ENCODE results near the gene SERHL2.
"Not testable (repeated sequence)": the region's sequence is repeated elsewhere in the genome, so short reads cannot be mapped to it uniquely, and the experiment has no call there.

SERHL2 gene

GRCh38 chr22:42604403-42604802 lies 50.6 kb downstream of the SERHL2 start:
- no peak for DNase-seq (ENCODE audit: insufficient read length)
- FAIRE-seq: no peak
- TF ChIP-seq TAF1 (IDR thresholded peaks at IDR 0.05; ENCODE audit: borderline replicate concordance, low read depth, low read length) (no peak), POLR2A (IDR thresholded peaks at IDR 0.05; ENCODE audit: low read depth, low read length) (no peak), POLR2AphosphoS5 (IDR thresholded peaks at IDR 0.05; ENCODE audit: low read depth, low read length) (no peak)

GRCh38 chr22:42607641-42608040 lies 53.9 kb downstream of the SERHL2 start:
- FAIRE-seq; DNase-seq (ENCODE audit: insufficient read length): not testable (repeated sequence)

GRCh38 chr22:42608136-42608822 lies 54.5 kb downstream of the SERHL2 start:
- TF ChIP-seq POLR2A (IDR thresholded peaks at IDR 0.05; ENCODE audit: low read depth, low read length): no peak
- no peak for TF ChIP-seq TAF1 (IDR thresholded peaks at IDR 0.05; ENCODE audit: borderline replicate concordance, low read depth, low read length)
- no peak for TF ChIP-seq POLR2AphosphoS5 (IDR thresholded peaks at IDR 0.05; ENCODE audit: low read depth, low read length)
- DNase-seq (ENCODE audit: insufficient read length) (no peak), FAIRE-seq (no peak)

GRCh38 chr22:42608823-42609361 lies 55.1 kb downstream of the SERHL2 start:
- DNase-seq (ENCODE audit: insufficient read length): no peak
- no peak for TF ChIP-seq POLR2AphosphoS5 (IDR thresholded peaks at IDR 0.05; ENCODE audit: low read depth, low read length)
- TF ChIP-seq TAF1 (IDR thresholded peaks at IDR 0.05; ENCODE audit: borderline replicate concordance, low read depth, low read length): no peak
- no peak for TF ChIP-seq POLR2A (IDR thresholded peaks at IDR 0.05; ENCODE audit: low read depth, low read length)
- FAIRE-seq: no peak

GRCh38 chr22:42610186-42610585 lies 56.4 kb downstream of the SERHL2 start:
- no peak for TF ChIP-seq POLR2AphosphoS5 (IDR thresholded peaks at IDR 0.05; ENCODE audit: low read depth, low read length)
- no peak for TF ChIP-seq TAF1 (IDR thresholded peaks at IDR 0.05; ENCODE audit: borderline replicate concordance, low read depth, low read length)
- TF ChIP-seq POLR2A (IDR thresholded peaks at IDR 0.05; ENCODE audit: low read depth, low read length): no peak
- DNase-seq (ENCODE audit: insufficient read length): no peak
- FAIRE-seq: no peak

- FAIRE-seq: no peak
Observed at GRCh38 chr22:42611051-42611450, 57.3 kb downstream of the SERHL2 start.

GRCh38 chr22:42612336-42612735 lies 58.6 kb downstream of the SERHL2 start:
- DNase-seq (ENCODE audit: insufficient read length): no peak
- FAIRE-seq: no peak
- TF ChIP-seq POLR2A (IDR thresholded peaks at IDR 0.05; ENCODE audit: low read depth, low read length): no peak
- TF ChIP-seq POLR2AphosphoS5 (IDR thresholded peaks at IDR 0.05; ENCODE audit: low read depth, low read length): no peak
- no peak for TF ChIP-seq TAF1 (IDR thresholded peaks at IDR 0.05; ENCODE audit: borderline replicate concordance, low read depth, low read length)

More at GRCh38 chr22:42611051-42611450, 57.3 kb downstream of the SERHL2 start:
- TF ChIP-seq POLR2AphosphoS5 (IDR thresholded peaks at IDR 0.05; ENCODE audit: low read depth, low read length) (no peak), POLR2A (IDR thresholded peaks at IDR 0.05; ENCODE audit: low read depth, low read length) (no peak), TAF1 (IDR thresholded peaks at IDR 0.05; ENCODE audit: borderline replicate concordance, low read depth, low read length) (no peak)
- DNase-seq (ENCODE audit: insufficient read length): no peak

- TF ChIP-seq POLR2AphosphoS5 (IDR thresholded peaks at IDR 0.05; ENCODE audit: low read depth, low read length): peak; percentile 47
- no peak for TF ChIP-seq TAF1 (IDR thresholded peaks at IDR 0.05; ENCODE audit: borderline replicate concordance, low read depth, low read length)
- TF ChIP-seq POLR2A (IDR thresholded peaks at IDR 0.05; ENCODE audit: low read depth, low read length): no peak
- no peak for DNase-seq (ENCODE audit: insufficient read length)
- FAIRE-seq: no peak
Observed at GRCh38 chr22:42613872-42614301, 60.1 kb downstream of the SERHL2 start.

GRCh38 chr22:42614312-42615091 lies 60.7 kb downstream of the SERHL2 start, which contains the start of gene POLDIP3:
TSS of gene POLDIP3 (minus strand) at chr22:42614883. CDS start at chr22:42614857, 26 bp downstream.
- FAIRE-seq (no peak), DNase-seq (ENCODE audit: insufficient read length) (peak; percentile 91)
- TF ChIP-seq POLR2A (IDR thresholded peaks at IDR 0.05; ENCODE audit: low read depth, low read length) (peak; percentile 63; the same call in 1 of the 2 replicates), POLR2AphosphoS5 (IDR thresholded peaks at IDR 0.05; ENCODE audit: low read depth, low read length) (0 out of 2 replicates have a peak, but pooled peaks have one; percentile 39), TAF1 (IDR thresholded peaks at IDR 0.05; ENCODE audit: borderline replicate concordance, low read depth, low read length) (peak; percentile 78; the same call in 1 of the 2 replicates)

GRCh38 chr22:42615092-42615859 lies 61.5 kb downstream of the SERHL2 start:
- TF ChIP-seq TAF1 (IDR thresholded peaks at IDR 0.05; ENCODE audit: borderline replicate concordance, low read depth, low read length) (peak; percentile 83), POLR2AphosphoS5 (IDR thresholded peaks at IDR 0.05; ENCODE audit: low read depth, low read length) (peak; percentile 100), POLR2A (IDR thresholded peaks at IDR 0.05; ENCODE audit: low read depth, low read length) (peak; percentile 100)
- DNase-seq (ENCODE audit: insufficient read length) (peak; percentile 80), FAIRE-seq (peak; percentile 98)

- DNase-seq (ENCODE audit: insufficient read length); FAIRE-seq: not testable (repeated sequence)
Observed at GRCh38 chr22:42615860-42616175, 62.1 kb downstream of the SERHL2 start.
